Loucy (cell line): ENCODE data around the gene MRFAP1.

ENCODE experiments used
- H2AFZ ChIP-seq: fragments of 200-600 bp; sonication (generic); 2 replicates; pipeline ENCODE4 v1.6.0; 2016; ENCODE audit warnings: antibody characterized with exemption, mild to moderate bottlenecking, low read length, moderate library complexity
- H3F3A ChIP-seq: fragments of 200-600 bp; 2 replicates; pipeline ENCODE4 v1.6.0; 2016; ENCODE audit warnings: antibody characterized with exemption, low read depth, mild to moderate bottlenecking
- H3K27me3 ChIP-seq: fragments of 200-600 bp; sonication (generic); 2 replicates; pipeline ENCODE4 v1.6.1; 2014; ENCODE audit warnings: low read length, mild to moderate bottlenecking; ENCODE audit not compliant: insufficient read depth, poor library complexity, severe bottlenecking
- H3K36me3 ChIP-seq: fragments of 200-600 bp; sonication (generic); 2 replicates; pipeline ENCODE4 v1.6.1; 2016; ENCODE audit warnings: low read length; ENCODE audit not compliant: insufficient read depth
- H3K4me1 ChIP-seq: fragments of 200-600 bp; sonication (generic); 2 replicates; pipeline ENCODE4 v1.5.1; 2014; ENCODE audit warnings: low read length, mild to moderate bottlenecking; ENCODE audit not compliant: insufficient read depth, poor library complexity, severe bottlenecking
- H3K4me2 ChIP-seq: fragments of 200-600 bp; sonication (generic); 2 replicates; pipeline ENCODE4 v1.6.0; 2014; ENCODE audit warnings: antibody characterized with exemption, low read length, low read depth, mild to moderate bottlenecking; ENCODE audit not compliant: poor library complexity, severe bottlenecking
- H3K4me3 ChIP-seq: fragments of 200-600 bp; sonication (generic); 2 replicates; pipeline ENCODE4 v1.5.1; 2014; ENCODE audit warnings: low read length, mild to moderate bottlenecking, mixed read lengths; ENCODE audit not compliant: poor library complexity, severe bottlenecking
- H3K79me2 ChIP-seq: fragments of 200-600 bp; sonication (generic); 2 replicates; pipeline ENCODE4 v1.6.1; 2014; ENCODE audit warnings: low read length; ENCODE audit not compliant: insufficient read depth
- H3K9ac ChIP-seq: fragments of 200-600 bp; sonication (generic); 2 replicates; pipeline ENCODE4 v1.6.0; 2014; ENCODE audit warnings: mild to moderate bottlenecking, low read depth, low read length, moderate library complexity; ENCODE audit not compliant: poor library complexity, severe bottlenecking
- H3K9me2 ChIP-seq: fragments of 200-600 bp; sonication (generic); replicated peaks from 2 replicates; pipeline ENCODE4 v1.6.1; 2016; ENCODE audit warnings: low read depth, low read length, mixed read lengths
- H3K9me3 ChIP-seq: fragments of 200-600 bp; sonication (generic); 2 replicates; pipeline ENCODE4 v1.6.1; 2014; ENCODE audit warnings: mild to moderate bottlenecking, antibody characterized with exemption, low read length, low read depth; ENCODE audit not compliant: insufficient read depth
- H4K20me1 ChIP-seq: fragments of 200-600 bp; sonication (generic); 2 replicates; pipeline ENCODE4 v1.6.0; 2014; ENCODE audit warnings: antibody characterized with exemption, low read length, mild to moderate bottlenecking; ENCODE audit not compliant: insufficient read depth, poor library complexity, severe bottlenecking
- CTCF ChIP-seq: fragments of 200-600 bp; sonication (generic); conservative IDR thresholded peaks from 2 replicates; pipeline ENCODE4 v1.5.1; 2014; ENCODE audit warnings: mild to moderate bottlenecking, antibody characterized with exemption, low read length
- EZH2phosphoT487 ChIP-seq: fragments of 200-600 bp; IDR thresholded peaks from 2 replicates; pipeline ENCODE4 v1.6.1; 2018; ENCODE audit warnings: antibody characterized with exemption, mild to moderate bottlenecking, moderate library complexity, borderline replicate concordance

Gene MRFAP1

GRCh38 chr4:6643141-6643847 is 2.8 kb downstream of the MRFAP1 start:
- TF ChIP-seq CTCF (no peak), EZH2phosphoT487 (no peak)

GRCh38 chr4:6644792-6645530 is 4.5 kb downstream of the MRFAP1 start:
- Histone ChIP-seq H3K9me2 (no peaks in the 10 kb centered on the region), H3K4me1 (peaks cover 18% of the 10 kb centered on the region), H3K4me2 (no peak overlapping the region), H2AFZ (no peak overlapping the region), H3K9me3 (no peaks in the 10 kb centered on the region), H3K27me3 (no peaks in the 10 kb centered on the region), H4K20me1 (peaks cover 30% of the 10 kb centered on the region), H3K9ac (no peak overlapping the region), H3F3A (no peaks in the 10 kb centered on the region), H3K4me3 (no peak overlapping the region), H3K36me3 (peaks cover 18% of the 10 kb centered on the region; the same call in 1 of the 2 replicates), H3K79me2 (peaks cover 38% of the 10 kb centered on the region)
- no peak for TF ChIP-seq CTCF
- no peak for TF ChIP-seq EZH2phosphoT487

More at GRCh38 chr4:6643141-6643847, 2.8 kb downstream of the MRFAP1 start:
- peaks cover 18% of the 10 kb centered on the region; the same call in 1 of the 2 replicates for H3K36me3 ChIP-seq
- H3K9me2 ChIP-seq, result no peaks in the 10 kb centered on the region
- H3K4me1 ChIP-seq, result peaks cover 18% of the 10 kb centered on the region
- H3F3A ChIP-seq, result no peaks in the 10 kb centered on the region
- no peak overlapping the region for H3K9ac ChIP-seq
- H3K4me2 ChIP-seq, result peak overlapping the region; percentile 95
- no peaks in the 10 kb centered on the region for H3K9me3 ChIP-seq
- no peak overlapping the region for H2AFZ ChIP-seq
- H4K20me1 ChIP-seq, result peaks cover 30% of the 10 kb centered on the region
- H3K27me3 ChIP-seq, result no peaks in the 10 kb centered on the region
- H3K4me3 ChIP-seq, result peak overlapping the region; percentile 98
- H3K79me2 ChIP-seq, result peaks cover 38% of the 10 kb centered on the region

GRCh38 chr4:6647169-6647568 is 6.7 kb downstream of the MRFAP1 start:
- no peak overlapping the region for H3K4me2 ChIP-seq
- H3K4me3 ChIP-seq, result no peak overlapping the region
- H3K9me3 ChIP-seq, result no peaks in the 10 kb centered on the region
- no peaks in the 10 kb centered on the region for H3F3A ChIP-seq
- peaks cover 15% of the 10 kb centered on the region; the same call in 1 of the 2 replicates for H3K36me3 ChIP-seq
- peaks cover 10% of the 10 kb centered on the region for H3K4me1 ChIP-seq
- H2AFZ ChIP-seq, result no peak overlapping the region
- H3K27me3 ChIP-seq, result no peaks in the 10 kb centered on the region
- peaks cover 22% of the 10 kb centered on the region for H3K79me2 ChIP-seq
- no peak overlapping the region for H3K9ac ChIP-seq
- H4K20me1 ChIP-seq, result peaks cover 14% of the 10 kb centered on the region
- TF ChIP-seq EZH2phosphoT487, result no peak
- TF ChIP-seq CTCF, result no peak
- no peaks in the 10 kb centered on the region for H3K9me2 ChIP-seq
